Activated T-helper 2 cell treated with anti-CD3 and anti-CD28 coated beads, Interferon-gamma antibody, Interleukin-2, Interleukin-4, amounts not matched to agents 10 μg/mL and 5 μg/mL and 100 μg/mL, durations not matched to agents 14 hours and 24 hours and 36 hours (primary cell): ENCODE data around the gene USP10. TPM values are rescaled to one million over a fixed set of nuclear protein-coding genes. Genes with fewer than 3 reads are reported as not detected.

Experiments
- DNase-seq: peaks from one replicate; pipeline ENCODE4 v3.0.0; 2021; ENCODE audit warnings: low spot score
- H3K27ac Mint-ChIP-seq: one replicate; pipeline ENCODE4 v1.8.0; 2021; ENCODE audit warnings: mixed read lengths
- H3K27me3 Mint-ChIP-seq: one replicate; pipeline ENCODE4 v1.8.0; 2021; ENCODE audit warnings: low read depth, mixed read lengths
- H3K36me3 Mint-ChIP-seq: one replicate; pipeline ENCODE4 v1.8.0; 2021; ENCODE audit warnings: low read depth, mixed read lengths
- H3K4me1 Mint-ChIP-seq: one replicate; pipeline ENCODE4 v1.8.0; 2021; ENCODE audit warnings: low read depth, mixed read lengths
- H3K4me3 Mint-ChIP-seq: one replicate; pipeline ENCODE4 v1.8.0; 2021; ENCODE audit warnings: low read depth, mild to moderate bottlenecking, moderate library complexity, mixed read lengths
- H3K9me3 Mint-ChIP-seq: one replicate; pipeline ENCODE4 v1.8.0; 2021; ENCODE audit warnings: mixed read lengths
- intact Hi-C: fragments of 100-400 bp; cut with micrococcal nuclease; formaldehyde crosslinking; loops from one replicate; pipeline ENCODE4 v1.15.1; 2023
- total RNA-seq: library from RNA; stranded (reverse); gene quantifications from 2 replicates; pipeline ENCODE4 v1.2.3, GENCODE V29; 2022

The USP10 gene
- total RNA-seq, 1 donor from 2014 or later: 151 TPM

DNA sequence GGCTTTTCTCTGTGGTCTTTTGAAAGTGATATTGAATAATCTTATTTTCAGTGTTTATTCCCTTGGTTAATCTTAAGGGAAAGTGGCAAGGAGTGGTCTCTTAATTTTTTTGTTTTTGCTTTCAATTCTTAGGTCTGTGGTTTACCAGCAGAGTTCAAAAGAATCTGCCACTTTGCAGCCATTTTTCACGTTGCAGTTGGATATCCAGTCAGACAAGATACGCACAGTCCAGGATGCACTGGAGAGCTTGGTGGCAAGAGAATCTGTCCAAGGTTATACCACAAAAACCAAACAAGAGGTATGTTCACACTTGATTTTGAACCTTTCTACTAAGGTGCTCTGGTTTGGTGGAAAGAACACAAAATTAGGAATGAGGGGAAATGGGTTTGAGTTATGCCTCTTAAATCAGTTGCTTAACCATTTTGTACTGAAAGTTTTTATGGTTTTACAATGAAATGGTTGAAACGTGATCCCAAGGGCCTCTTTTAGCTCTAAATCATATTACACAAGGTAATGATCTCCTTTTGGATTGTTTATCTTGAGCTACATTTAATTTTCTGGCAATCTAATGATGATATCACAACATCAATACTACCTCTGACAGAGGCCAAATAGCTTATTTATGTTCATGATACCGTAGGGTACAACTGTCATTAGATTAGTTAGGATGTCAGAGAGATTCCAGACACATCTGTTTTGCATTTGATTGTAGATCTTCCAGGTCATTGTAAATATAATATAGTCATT lies 68.4 kb downstream of the USP10 start:
- Mint-ChIP-seq H3K4me1 (peaks cover 28% of the 10 kb centered on the region), H3K27me3 (no peaks in the 10 kb centered on the region), H3K36me3 (peaks cover 86% of the 10 kb centered on the region), H3K9me3 (no peaks in the 10 kb centered on the region), H3K4me3 (no peak overlapping the region), H3K27ac (peak overlapping the region; percentile 12)
- DNase-seq: no peak
- intact Hi-C loops: no loop called here

DNA sequence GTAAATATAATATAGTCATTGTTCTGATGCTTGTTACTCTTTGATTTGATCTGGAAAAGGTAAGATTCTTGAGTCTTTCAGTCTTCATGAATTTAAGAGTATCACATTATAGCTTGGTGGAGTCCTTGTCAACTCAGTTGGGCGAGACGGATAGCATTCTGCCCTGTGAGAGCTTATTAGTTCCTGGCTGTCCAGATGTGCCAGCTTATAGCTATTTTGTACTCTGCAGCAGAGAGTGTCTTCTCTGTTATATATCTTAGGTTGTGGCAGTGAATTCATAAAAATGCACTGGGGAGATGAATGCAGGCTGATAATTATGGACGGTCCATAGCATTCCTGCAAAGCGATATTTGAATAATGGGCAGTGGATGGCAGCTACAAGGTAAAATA lies 69.0 kb downstream of the USP10 start:
- Mint-ChIP-seq H3K9me3 (no peaks in the 10 kb centered on the region), H3K4me1 (peaks cover 28% of the 10 kb centered on the region), H3K27ac (no peak overlapping the region), H3K36me3 (peaks cover 86% of the 10 kb centered on the region), H3K4me3 (no peak overlapping the region), H3K27me3 (no peaks in the 10 kb centered on the region)
- intact Hi-C loops: no loop called here
- DNase-seq: no peak

DNA sequence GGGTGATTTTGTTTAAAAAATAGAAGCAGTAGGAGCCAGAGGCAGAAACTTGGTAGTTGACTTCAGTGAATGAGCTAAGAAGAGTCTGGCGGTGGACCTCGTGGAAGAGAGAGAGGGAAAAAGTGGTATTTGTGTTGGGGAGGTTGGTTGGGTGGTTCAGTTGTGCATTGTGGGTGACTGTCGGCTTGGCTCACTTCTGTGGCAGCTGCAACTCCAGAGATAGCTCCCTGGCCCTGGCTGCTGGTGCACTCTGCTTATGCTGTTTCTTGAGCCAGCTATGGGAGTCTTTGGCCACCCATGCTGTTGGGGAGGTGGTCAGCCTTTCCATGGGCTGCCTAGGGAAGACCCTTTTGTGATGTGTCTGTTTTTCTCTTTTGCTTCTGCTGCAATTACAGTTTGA lies 69.6 kb downstream of the USP10 start:
- peaks cover 28% of the 10 kb centered on the region for H3K4me1 Mint-ChIP-seq
- H3K36me3 Mint-ChIP-seq: peaks cover 81% of the 10 kb centered on the region
- H3K4me3 Mint-ChIP-seq: no peak overlapping the region

DNA sequence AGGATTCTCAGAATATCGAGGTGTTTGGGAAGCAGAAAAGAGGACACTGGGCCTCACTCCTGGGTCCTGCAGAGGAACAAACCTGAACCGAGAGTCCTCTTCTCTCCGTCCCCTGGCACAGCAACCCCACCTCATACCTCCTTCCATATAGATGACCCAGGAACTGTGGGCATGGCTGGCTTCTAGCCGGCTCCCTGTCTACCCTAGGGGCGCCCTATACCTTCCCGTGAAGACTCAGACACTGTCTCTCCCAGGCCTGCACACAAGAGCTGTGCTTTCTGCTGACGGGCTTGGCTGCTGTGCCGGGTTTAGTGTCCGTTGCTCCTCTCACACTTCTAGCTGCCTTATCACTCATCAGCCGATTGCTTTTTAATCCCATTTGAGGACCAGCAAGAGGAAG lies 73.5 kb downstream of the USP10 start:
- Mint-ChIP-seq H3K4me3 (no peak overlapping the region), H3K27ac (no peak overlapping the region), H3K27me3 (no peaks in the 10 kb centered on the region), H3K36me3 (peaks cover 63% of the 10 kb centered on the region), H3K9me3 (no peaks in the 10 kb centered on the region), H3K4me1 (peaks cover 6% of the 10 kb centered on the region)
- no peak for DNase-seq
- intact Hi-C loops: no loop called here

More for the DNA sequence above, 69.6 kb downstream of the USP10 start:
- H3K9me3 Mint-ChIP-seq: no peaks in the 10 kb centered on the region
- no peaks in the 10 kb centered on the region for H3K27me3 Mint-ChIP-seq
- intact Hi-C loops: no loop called here
- H3K27ac Mint-ChIP-seq: no peak overlapping the region
- no peak for DNase-seq

DNA sequence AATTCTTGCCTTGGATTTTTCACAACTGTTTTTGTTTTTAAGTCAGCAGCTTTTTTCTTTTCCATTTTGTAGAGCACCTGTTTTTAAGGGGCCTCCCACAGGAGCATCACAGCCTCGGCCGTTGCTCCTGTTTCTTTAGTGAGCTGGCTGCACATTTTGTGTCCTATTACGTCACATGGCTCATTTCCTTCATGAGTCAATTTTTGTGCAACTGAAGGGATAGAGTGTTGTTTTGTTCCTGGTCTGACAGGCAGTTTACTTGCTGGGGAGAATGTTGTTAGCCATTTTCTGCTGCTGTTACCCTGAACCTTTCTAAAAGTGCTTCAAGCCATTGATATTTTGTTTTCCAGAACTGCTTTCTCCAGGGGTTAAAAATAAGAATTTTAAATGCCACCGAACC lies 75.0 kb downstream of the USP10 start:
- intact Hi-C loops: no loop called here
- no peak for DNase-seq
- no peaks in the 10 kb centered on the region for H3K4me1 Mint-ChIP-seq
- H3K27ac Mint-ChIP-seq: no peak overlapping the region
- peaks cover 63% of the 10 kb centered on the region for H3K36me3 Mint-ChIP-seq
- no peak overlapping the region for H3K4me3 Mint-ChIP-seq
- H3K9me3 Mint-ChIP-seq: no peaks in the 10 kb centered on the region
- H3K27me3 Mint-ChIP-seq: no peaks in the 10 kb centered on the region

DNA sequence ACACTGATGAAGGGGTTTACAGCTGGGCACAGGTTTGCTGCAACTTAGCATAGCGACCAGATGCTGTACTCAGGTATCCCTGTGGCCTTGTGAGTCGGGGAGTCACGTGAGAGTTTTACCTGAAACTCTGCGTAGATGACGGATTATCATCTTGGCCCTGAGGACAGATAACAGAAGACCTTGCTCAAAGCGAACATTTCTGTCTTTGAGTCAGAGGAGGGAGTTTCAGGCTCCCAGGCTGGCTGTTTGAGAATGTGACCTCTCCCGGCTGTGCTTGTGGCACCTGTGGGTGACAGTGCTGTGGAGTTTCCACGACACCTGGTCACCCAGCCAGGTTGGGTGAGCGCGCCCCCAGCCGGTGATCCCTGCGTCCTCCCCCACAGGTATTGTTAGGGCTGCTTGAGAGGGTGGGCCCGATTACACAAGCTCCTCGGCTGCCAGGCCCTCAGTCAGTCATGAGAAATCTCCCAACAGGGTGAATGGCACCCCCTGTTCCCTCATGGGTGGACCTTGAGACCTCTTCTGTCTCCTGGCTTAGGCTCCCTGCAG lies 75.5 kb downstream of the USP10 start:
- Mint-ChIP-seq H3K4me3 (no peak overlapping the region), H3K4me1 (no peaks in the 10 kb centered on the region), H3K9me3 (no peaks in the 10 kb centered on the region), H3K36me3 (peaks cover 63% of the 10 kb centered on the region), H3K27ac (no peak overlapping the region), H3K27me3 (no peaks in the 10 kb centered on the region)
- intact Hi-C loops: no loop called here
- DNase-seq: no peak

DNA sequence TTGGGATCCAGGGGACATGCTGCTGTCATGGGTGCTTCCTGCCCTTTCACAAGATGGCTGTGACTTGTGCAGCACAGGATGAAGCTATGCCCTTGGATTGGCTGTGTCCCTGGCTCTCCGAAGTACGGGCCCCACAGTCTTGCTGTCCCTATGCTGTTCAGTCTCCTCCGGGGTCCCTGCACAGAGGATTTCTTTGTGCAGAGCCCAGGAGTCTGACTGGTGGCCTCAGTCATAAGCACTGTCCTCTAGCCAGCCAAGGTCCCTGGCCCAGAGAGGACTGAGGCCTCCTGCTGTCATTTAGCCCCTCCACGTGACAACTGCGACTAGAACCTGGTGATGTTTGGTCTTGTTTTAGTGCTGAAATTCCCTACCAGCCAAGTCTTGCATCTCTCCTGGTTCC lies 77.6 kb downstream of the USP10 start:
- DNase-seq: no peak
- no peaks in the 10 kb centered on the region for H3K9me3 Mint-ChIP-seq
- intact Hi-C loops: no loop called here
- H3K4me3 Mint-ChIP-seq: no peak overlapping the region
- no peak overlapping the region for H3K27ac Mint-ChIP-seq
- H3K4me1 Mint-ChIP-seq: no peaks in the 10 kb centered on the region
- H3K27me3 Mint-ChIP-seq: no peaks in the 10 kb centered on the region
- peaks cover 55% of the 10 kb centered on the region for H3K36me3 Mint-ChIP-seq

DNA sequence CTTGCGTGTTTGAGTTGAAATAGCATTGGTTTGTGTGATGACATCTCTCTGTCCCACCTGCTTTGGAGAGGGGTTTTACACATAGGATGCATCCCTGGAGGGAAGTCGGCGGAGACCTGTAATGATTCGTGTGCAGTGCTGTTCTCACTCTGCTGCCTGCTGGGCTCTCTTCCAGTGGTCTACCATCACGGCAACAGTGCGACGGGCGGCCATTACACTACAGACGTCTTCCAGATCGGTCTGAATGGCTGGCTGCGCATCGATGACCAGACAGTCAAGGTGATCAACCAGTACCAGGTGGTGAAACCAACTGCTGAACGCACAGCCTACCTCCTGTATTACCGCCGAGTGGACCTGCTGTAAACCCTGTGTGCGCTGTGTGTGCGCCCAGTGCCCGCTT lies 78.9 kb downstream of the USP10 start:
- H3K9me3 Mint-ChIP-seq: no peaks in the 10 kb centered on the region
- H3K36me3 Mint-ChIP-seq: peaks cover 42% of the 10 kb centered on the region
- no peak overlapping the region for H3K27ac Mint-ChIP-seq
- intact Hi-C loops: no loop called here
- no peaks in the 10 kb centered on the region for H3K27me3 Mint-ChIP-seq
- no peaks in the 10 kb centered on the region for H3K4me1 Mint-ChIP-seq
- H3K4me3 Mint-ChIP-seq: no peak overlapping the region
- DNase-seq: no peak

DNA sequence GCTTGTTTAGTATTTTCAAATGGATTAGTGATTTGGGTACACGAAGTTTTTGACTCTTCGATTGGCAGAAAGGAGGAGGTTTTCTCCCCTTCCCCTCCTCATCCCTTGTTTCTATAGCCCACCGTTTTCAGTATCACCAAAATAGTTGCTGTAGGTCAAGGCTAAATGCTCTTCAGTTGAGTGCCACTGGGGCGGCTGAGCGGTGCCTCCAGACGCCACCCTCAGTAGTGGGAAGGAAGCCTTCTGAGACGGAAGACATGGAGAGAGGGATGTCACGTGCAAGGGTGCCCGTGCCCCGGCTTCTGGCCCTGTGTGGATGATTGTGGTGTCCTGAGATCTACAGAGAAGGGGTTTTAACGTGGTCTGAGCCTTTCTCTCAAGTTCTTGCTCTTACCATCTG lies 80.3 kb downstream of the USP10 start:
- Mint-ChIP-seq H3K27ac (no peak overlapping the region), H3K27me3 (no peaks in the 10 kb centered on the region), H3K9me3 (no peaks in the 10 kb centered on the region), H3K4me3 (no peak overlapping the region), H3K4me1 (no peaks in the 10 kb centered on the region), H3K36me3 (peaks cover 34% of the 10 kb centered on the region)
- DNase-seq: no peak
- intact Hi-C loops: no loop called here

DNA sequence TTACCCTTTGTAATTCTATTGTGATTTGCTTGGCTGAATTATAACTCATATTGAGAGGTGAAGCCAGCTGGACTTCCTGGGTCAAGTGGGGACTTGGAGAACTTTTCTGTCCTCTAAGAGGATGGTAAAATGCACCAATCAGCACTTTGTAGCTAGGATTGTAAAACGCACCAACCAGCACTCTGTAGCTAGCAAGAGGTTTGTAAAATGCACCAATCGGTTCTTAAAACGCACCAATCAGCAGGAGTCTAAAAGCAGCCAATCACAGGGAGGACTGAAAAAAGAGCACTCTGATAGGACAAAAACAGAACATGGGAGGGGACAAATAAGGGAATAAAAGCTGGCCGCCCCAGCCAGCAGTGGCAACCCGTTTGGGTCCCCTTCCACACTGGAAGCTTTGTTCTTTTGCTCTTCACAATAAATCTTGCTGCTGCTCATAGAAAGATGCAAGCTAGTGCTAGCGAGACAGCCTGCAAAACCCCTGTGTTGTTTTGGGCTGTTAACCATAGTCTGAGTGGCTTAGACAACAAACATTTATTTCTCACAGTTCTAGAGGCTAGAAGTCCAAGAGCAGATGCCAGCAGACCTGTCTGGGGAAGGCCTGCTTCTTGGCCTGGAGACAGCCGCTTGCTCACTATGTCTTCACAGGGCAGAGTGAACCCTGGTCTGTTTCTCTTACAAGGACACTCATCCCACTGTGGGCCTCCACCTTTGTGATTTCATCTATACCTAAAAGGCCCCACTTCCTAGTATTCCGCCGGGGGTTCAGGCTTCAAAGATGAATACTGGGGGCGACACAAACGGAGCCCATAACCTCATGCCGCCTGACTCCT lies 81.0 kb downstream of the USP10 start:
- no peak for DNase-seq
- no peaks in the 10 kb centered on the region for H3K4me1 Mint-ChIP-seq
- no peaks in the 10 kb centered on the region for H3K27me3 Mint-ChIP-seq
- no peak overlapping the region for H3K27ac Mint-ChIP-seq
- no peak overlapping the region for H3K4me3 Mint-ChIP-seq
- peaks cover 31% of the 10 kb centered on the region for H3K36me3 Mint-ChIP-seq
- intact Hi-C loops: no loop called here
- no peaks in the 10 kb centered on the region for H3K9me3 Mint-ChIP-seq

DNA sequence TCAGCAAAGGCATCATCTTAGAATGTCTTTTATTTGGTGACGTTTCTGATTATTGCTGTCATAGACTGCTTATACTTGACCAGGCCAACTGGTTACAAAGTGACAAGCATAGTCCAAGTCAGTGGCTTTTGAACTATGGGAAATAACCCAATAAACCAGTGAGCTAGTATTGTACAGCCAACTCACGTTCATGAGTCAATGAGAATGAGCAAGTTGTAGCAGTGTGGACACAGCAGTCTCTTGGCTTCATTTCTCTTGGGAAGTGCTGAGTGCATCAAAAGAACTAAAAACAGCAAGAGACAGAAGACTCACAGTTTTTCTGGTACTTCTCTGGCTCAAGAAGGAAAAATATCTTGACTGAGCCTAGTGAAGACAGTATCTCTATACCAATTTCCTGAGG lies 83.0 kb downstream of the USP10 start:
- no peak for DNase-seq
- intact Hi-C loops: no loop called here
- no peaks in the 10 kb centered on the region for H3K27me3 Mint-ChIP-seq
- peaks cover 26% of the 10 kb centered on the region for H3K36me3 Mint-ChIP-seq
- H3K9me3 Mint-ChIP-seq: no peaks in the 10 kb centered on the region
- no peak overlapping the region for H3K27ac Mint-ChIP-seq
- no peaks in the 10 kb centered on the region for H3K4me1 Mint-ChIP-seq
- H3K4me3 Mint-ChIP-seq: no peak overlapping the region

DNA sequence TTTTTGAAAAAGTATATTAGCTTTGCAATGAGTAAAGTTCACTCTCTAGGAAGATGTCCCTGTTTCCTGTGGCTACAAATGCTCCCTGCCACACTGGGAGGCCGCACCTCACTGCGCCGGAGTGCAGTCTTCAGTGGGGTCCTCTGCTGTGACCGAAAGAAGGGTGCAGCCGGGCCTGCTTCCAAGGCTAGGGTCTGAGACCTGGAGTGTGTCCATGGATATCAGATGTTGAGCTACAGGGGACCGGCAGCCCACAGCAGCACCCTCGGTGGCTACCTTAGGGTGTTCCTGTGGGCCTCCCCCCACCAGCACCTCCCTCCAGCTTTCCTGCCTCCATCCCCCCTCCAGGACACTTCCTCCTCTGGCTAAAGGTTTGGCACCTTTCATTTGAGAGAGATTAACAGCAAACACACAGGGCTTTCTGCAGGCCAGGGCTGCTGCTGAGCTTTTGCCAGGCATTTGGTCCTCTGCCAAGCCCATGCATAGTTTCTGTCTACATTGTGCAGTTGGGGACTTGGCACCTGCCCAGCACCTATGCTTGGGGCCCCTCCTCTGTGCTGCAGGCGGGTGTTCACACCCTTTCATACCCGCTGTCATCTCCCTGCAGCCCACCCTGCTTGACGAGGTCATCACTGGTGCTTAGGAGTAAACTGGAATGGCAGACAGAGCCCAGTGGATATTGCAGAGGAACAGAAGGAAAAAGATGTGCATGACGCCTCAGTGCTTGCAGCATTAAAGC lies 86.2 kb downstream of the USP10 start:
- no peak for DNase-seq
- no peak overlapping the region for H3K27ac Mint-ChIP-seq

More for the DNA sequence above, 86.2 kb downstream of the USP10 start:
- H3K27me3 Mint-ChIP-seq: no peaks in the 10 kb centered on the region
- H3K4me1 Mint-ChIP-seq: no peaks in the 10 kb centered on the region
- peaks cover 3% of the 10 kb centered on the region for H3K36me3 Mint-ChIP-seq
- H3K9me3 Mint-ChIP-seq: no peaks in the 10 kb centered on the region
- H3K4me3 Mint-ChIP-seq: no peak overlapping the region
- intact Hi-C loops: no loop called here
